ENCODE results near the gene CCDC110.

CCDC110 gene

DNA sequence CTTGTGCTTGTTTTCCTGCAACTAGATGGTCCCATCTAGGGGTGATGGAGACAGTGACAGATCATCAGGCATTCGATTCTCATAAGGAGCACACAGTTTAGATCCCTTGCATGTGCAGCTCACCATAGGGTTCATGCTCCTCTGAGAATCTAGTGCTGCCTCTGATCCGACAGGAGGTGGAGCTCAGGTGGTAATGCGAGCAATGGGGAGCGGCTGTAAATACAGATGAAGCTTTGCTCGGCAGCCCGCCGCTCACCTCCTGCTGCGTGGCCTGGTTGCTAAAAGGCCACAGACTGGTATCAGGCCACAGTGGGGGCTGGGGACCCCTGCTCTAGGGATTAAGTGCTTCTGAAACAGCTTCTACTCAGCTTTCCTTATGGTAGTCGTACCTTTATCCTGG, 28.5 kb upstream of the CCDC110 start:
- TF ChIP-seq, protein P1, sequence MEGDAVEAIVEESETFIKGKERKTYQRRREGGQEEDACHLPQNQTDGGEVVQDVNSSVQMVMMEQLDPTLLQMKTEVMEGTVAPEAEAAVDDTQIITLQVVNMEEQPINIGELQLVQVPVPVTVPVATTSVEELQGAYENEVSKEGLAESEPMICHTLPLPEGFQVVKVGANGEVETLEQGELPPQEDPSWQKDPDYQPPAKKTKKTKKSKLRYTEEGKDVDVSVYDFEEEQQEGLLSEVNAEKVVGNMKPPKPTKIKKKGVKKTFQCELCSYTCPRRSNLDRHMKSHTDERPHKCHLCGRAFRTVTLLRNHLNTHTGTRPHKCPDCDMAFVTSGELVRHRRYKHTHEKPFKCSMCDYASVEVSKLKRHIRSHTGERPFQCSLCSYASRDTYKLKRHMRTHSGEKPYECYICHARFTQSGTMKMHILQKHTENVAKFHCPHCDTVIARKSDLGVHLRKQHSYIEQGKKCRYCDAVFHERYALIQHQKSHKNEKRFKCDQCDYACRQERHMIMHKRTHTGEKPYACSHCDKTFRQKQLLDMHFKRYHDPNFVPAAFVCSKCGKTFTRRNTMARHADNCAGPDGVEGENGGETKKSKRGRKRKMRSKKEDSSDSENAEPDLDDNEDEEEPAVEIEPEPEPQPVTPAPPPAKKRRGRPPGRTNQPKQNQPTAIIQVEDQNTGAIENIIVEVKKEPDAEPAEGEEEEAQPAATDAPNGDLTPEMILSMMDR (IDR thresholded peaks at IDR 0.05), result no peak

DNA sequence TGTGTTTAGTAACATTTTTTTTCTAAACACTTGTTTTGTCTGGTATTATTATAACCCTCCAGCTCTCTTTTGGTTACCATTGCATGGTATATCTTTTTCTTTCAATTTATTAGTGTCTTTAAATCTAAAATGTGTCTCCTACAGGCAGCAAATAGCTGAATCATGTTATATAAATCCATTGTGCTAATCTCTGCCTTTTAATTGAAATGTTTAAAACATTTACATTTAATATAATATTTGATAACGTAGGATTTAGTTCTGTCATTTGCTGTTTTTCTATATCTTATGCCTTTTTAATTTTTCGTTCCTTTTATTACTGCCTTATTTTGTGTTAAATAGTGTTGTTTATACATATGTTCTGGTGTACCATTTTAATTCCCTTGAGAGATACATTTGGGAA, 17.1 kb upstream of the CCDC110 start:
- TF ChIP-seq, protein P1 (IDR thresholded peaks at IDR 0.05), result no peak

DNA sequence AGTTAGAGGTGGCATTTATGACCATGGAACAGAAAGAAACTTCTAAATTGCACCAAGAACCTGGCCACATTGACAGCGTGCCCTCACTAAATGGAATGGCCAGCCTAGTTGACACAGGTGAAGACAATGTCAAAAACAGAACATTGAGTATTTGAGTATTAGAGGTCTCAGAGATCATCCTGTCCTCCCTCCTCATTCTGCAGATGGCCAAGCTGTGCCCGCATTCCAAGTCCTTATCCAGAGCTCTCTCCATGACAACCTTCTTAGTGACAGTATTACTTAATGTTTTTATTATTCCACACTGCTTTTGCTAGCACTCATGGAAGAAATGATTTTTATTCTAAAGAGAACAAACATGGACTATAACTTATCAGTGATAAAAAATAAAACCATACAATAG, 9.9 kb upstream of the CCDC110 start:
- TF ChIP-seq, protein P1 (IDR thresholded peaks at IDR 0.05), result no peak

DNA sequence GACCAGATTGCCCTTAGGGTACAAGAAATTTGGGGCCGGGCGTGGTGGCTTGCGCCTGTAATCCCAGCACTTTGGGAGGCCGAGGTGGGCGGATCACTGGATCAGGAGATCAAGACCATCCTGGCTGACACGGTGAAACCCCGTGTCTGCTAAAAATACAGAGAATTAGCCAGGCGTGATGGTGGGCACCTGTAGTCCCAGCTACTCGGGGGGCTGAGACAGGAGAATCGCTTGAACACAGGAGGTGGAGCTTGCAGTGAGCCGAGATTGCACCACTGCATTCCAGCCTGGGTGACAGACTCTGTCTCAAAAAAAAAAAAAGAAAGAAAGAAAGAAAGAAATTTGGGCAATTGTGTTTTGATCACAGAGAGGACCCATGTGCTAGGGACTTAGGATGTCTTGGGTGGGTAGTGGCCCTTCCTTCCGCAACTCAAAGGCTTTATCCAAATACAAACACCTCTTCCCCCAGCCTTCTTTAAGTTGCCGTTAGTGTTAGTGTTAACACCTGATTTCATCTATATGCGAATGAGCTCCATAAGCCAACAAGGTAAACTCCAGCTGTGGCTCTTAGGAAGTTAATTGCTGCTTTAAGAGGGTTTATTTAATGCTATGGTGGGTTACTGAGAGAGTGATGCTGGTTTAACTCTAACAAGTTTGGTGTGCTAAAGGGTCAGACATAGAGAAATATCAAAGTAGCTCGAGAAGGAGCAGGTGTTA, 8.6 kb upstream of the CCDC110 start:
- TF ChIP-seq, protein P1 (IDR thresholded peaks at IDR 0.05), result no peak

DNA sequence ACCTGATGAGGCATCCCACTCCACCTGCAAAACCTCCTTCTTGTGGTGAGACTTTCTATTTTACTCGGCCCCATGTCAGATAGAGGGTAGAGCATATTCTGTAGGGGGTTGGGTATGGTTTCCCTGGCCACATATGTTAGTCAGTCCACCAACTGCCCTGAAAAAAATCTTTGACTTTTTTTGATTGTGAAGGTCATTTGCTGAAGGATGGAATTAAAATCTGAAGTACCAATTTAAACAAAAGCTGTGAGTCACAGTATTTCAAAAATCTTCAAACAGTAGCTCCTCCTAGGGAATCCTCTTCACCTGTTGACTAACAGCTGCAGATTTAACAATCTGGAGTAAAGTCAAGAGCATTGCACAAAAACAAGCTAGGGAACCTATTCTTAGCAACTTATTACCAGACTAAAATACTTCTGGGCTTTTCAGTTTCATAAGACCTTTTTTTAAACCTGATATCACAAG, 8.0 kb upstream of the CCDC110 start:
- TF ChIP-seq, protein P1 (IDR thresholded peaks at IDR 0.05), result no peak

DNA sequence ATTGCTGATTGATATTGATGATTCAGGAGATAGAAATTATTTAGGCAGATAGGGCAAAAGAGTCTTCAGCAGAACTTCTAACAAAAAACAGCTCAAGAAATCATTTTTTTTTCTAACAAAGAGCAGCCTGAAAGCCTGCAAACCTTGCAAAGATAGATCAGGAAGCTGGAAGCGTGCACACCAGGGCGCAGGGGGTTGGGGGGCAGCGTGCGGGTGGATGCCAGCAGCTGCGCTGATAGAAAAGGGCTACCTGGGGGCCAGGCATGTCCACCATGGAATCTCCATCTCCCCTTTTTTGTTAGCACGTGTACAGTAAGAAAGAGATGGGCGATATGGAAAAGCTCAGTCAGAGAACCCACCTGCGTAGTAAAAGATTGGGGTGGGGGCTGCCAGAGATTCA, 1.7 kb upstream of the CCDC110 start:
- TF ChIP-seq, protein P1 (IDR thresholded peaks at IDR 0.05), result no peak

DNA sequence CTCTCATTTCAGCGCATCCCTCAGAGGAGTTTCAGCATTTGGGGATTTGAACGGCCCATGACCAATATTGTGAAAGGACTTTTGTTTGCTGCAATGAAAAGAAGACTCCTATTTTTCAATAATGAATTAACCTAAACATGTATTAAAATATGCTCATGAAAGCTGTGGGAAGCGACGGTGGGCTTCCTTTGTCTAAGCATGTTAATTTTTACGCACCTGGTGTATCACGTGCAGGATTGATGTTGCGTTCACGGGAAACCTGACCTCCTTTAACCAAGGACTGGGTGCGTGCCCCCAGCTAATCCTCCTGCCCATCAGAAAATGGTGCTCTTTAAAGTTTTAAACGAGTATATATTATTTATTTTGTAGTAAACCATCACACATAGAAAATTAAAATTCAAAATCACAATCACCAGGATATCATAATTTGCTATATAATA, 590 bp upstream of the CCDC110 start:
- TF ChIP-seq, protein P1 (IDR thresholded peaks at IDR 0.05), result no peak
